SK-N-MC (cell line): ENCODE data around the gene RAB11FIP5.

Experiments used
- EZH2 ChIP-seq: fragments of 200-600 bp; sonication (generic); IDR thresholded peaks from one replicate; pipeline ENCODE4 v1.6.1; 2017; ENCODE audit warnings: antibody characterized with exemption
- POLR2AphosphoS5 ChIP-seq: IDR thresholded peaks from 2 replicates; pipeline ENCODE4 v1.6.1; 2012; ENCODE audit warnings: mild to moderate bottlenecking, low read depth, low read length, borderline replicate concordance

DNA sequence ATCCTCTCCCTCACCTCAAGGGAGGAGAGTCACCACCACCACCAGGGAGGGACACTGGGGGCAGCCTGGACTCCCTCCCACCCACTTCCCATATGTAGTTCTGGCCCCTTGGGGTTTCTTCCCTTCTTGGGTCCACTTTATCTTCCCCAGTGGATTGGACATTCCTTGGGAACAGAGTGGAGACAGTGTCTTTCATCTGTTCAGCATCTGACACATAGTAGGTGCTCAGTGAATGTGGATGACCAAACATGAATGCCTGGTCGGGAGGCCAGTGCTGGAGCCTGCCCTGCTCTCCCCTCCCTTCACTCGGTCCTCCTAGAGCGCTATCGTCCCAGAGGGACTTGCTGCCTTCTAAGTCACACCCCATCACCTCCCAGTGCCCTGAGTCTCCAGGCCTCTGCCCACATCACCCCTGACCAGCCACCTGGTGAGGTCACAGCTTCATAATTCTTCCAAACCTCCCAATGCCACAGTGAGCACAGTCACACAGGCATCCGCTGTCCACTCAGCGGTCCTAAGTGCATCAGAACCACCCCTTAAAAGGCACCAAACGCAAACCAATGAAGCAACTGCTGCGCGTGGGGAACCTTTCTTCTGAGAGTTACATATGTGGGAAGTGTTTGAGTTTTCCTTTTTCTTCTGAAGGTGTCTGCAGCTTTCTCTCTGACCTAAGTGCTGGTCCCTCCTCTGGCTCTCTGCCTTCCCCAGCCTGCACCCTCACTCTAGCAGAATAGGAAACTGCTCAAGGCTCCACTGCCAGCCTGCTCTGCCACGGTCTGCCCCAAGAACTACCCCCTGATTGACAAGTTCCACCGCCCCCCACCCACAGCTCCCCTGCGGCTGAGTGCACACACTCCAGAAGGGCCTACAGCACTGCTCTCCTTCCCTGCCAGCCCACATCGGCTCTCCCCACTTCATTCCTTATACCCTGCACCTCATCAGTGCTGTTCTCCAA, 34.0 kb downstream of the RAB11FIP5 start:
- TF ChIP-seq EZH2 (no peak), POLR2AphosphoS5 (no peak)
